Spleen (tissue), 11 donors: Measurements from ENCODE around the gene METAP2. TPM values are rescaled to one million over a fixed set of nuclear protein-coding genes. Genes with fewer than 3 reads are reported as not detected.

Experiments used
- DNase-seq: peaks from one replicate; pipeline ENCODE4 v3.0.0-alpha.2; 2020
- H3K27ac ChIP-seq, 8 donors: fragments of 200-600 bp; sonication (generic) in 7 of 8; 1 replicate in 4 of 8; 2 replicates in 4 of 8; pipeline versions ENCODE4 v1.5.0 to v1.8.0; 2016 to 2021; ENCODE audit warnings: inconsistent platforms in 4 of 8, mild to moderate bottlenecking in 4 of 8, moderate library complexity in 1 of 8
- H3K27me3 ChIP-seq, 7 donors: fragments of 200-600 bp; sonication (generic) in 6 of 7; replicated peaks in 1 of 7; 1 replicate in 4 of 7; 2 replicates in 3 of 7; pipeline versions ENCODE4 v1.5.0 to v1.8.0; 2016 to 2021; ENCODE audit warnings: inconsistent platforms in 3 of 7, mild to moderate bottlenecking in 1 of 7
- H3K36me3 ChIP-seq, 6 donors: fragments of 200-600 bp; sonication (generic) in 5 of 6; 1 replicate in 4 of 6; 2 replicates in 2 of 6; pipeline versions ENCODE4 v1.5.0 to v1.8.0; 2016 to 2021; ENCODE audit warnings: inconsistent platforms in 2 of 6
- H3K4me1 ChIP-seq, 6 donors: fragments of 200-600 bp; sonication (generic) in 5 of 6; 1 replicate in 3 of 6; 2 replicates in 3 of 6; pipeline versions ENCODE4 v1.5.0 to v1.8.0; 2016 to 2021; ENCODE audit warnings: inconsistent platforms in 3 of 6
- H3K4me3 ChIP-seq, 8 donors: fragments of 200-600 bp; sonication (generic) in 7 of 8; 1 replicate in 4 of 8; 2 replicates in 4 of 8; pipeline versions ENCODE4 v1.5.0 to v1.8.0; 2016 to 2021; ENCODE audit warnings: inconsistent platforms in 4 of 8, mild to moderate bottlenecking in 4 of 8, moderate library complexity in 2 of 8
- H3K9me3 ChIP-seq, 8 donors: fragments of 200-600 bp; sonication (generic) in 7 of 8; 1 replicate in 4 of 8; 2 replicates in 4 of 8; pipeline versions ENCODE4 v1.5.0 to v1.8.0; 2016 to 2021; ENCODE audit warnings: inconsistent platforms in 4 of 8
- CTCF ChIP-seq, 11 experiments: fragments of 200-600 bp in 7 of 11; fragments of 450-650 bp in 4 of 11; sonication (generic) in 4 of 11; IDR thresholded peaks in 8 of 11; conservative IDR thresholded peaks in 3 of 11; 1 replicate in 7 of 11; 2 replicates in 4 of 11; pipeline versions ENCODE4 v1.4.0 to v1.8.0; 2016 to 2021; ENCODE audit warnings: antibody characterized with exemption in 11 of 11, inconsistent platforms in 4 of 11, mild to moderate bottlenecking in 1 of 11
- POLR2A ChIP-seq, 3 donors: fragments of 450-650 bp; IDR thresholded peaks; one replicate each; pipeline ENCODE4 v1.5.1; 2017; ENCODE audit warnings: antibody characterized with exemption in 3 of 3, mild to moderate bottlenecking in 1 of 3
- POLR2AphosphoS5 ChIP-seq, 3 donors: sonication (generic); formaldehyde crosslinking; IDR thresholded peaks; one replicate each; pipeline ENCODE4 v1.5.1; 2017; ENCODE audit warnings: antibody characterized with exemption in 3 of 3
- WGBS, 5 donors: extraction: QIAGEN DNeasy Blood & Tissue Kit in 3 of 5; methylation state at CpG; one replicate each; pipeline versions ENCODE4 v1.1.5 to v1.1.7; 2013 to 2018; 5-methylcytosine and 5-hydroxymethylcytosine counted together
- intact Hi-C: fragments of 100-400 bp; cut with DNase I; formaldehyde crosslinking; loops from one replicate; pipeline ENCODE4 v1.15.0; 2023; ENCODE audit warnings: low total_unique reads
- polyA plus RNA-seq, 3 donors: library from polyadenylated mRNA; stranded (reverse); fragments of 200-250 nt; gene quantifications; one replicate each; pipeline ENCODE4 v1.2.1, GENCODE V29; 2013
- total RNA-seq, 7 donors: library from RNA; depleted of rRNA in 3 of 7; stranded (reverse); fragments of >200 nt in 3 of 7; fragmentation: NEBNext Ultra II Directional in 4 of 7; extraction: Animal tissue kit (Norgen Biotek cat#: 25700) in 4 of 7; gene quantifications; one replicate each; pipeline versions ENCODE4 v1.1.0 to v1.2.1, GENCODE V29; 2016 to 2021
- donor health status: healthy with polysubstance abuse.
- donor health status: DM: no; HTN: no; CAD: no; lungs with moderate emphysema.
- donor health status: DM: no; HTN: no; CAD: no.
- donor health status: Bipolar disorder and iron deficiency.
- donor health status: healthy.
- donor health status: DM: no; HTN: no; CAD: no.
- donor health status: DM: yes; HTN: yes; CAD: no.

Gene METAP2
- total and polyA plus RNA-seq, 10 donors = 29.8 to 69.2 (median 45.7) TPM

GRCh38 chr12:95543305-95543704 lies 69.4 kb downstream of the METAP2 start:
- H3K9me3 ChIP-seq = no peaks in the 10 kb centered on the region
- no peak for DNase-seq
- no peak for TF ChIP-seq POLR2A (IDR thresholded peaks at IDR 0.05)
- no peak overlapping the region for H3K4me3 ChIP-seq
- WGBS, 5 donors = 94 to 99% (median 97%) methylated on average over 7 of the region's 7 CpGs
- no peak overlapping the region for H3K27ac ChIP-seq
- H3K27me3 ChIP-seq = peaks cover 0 to 23% (median 1%) of the 10 kb centered on the region in 7 donors
- intact Hi-C loops = no loop called here
- H3K36me3 ChIP-seq = no peaks in the 10 kb centered on the region
- H3K4me1 ChIP-seq = peaks cover 0 to 15% (median 12%) of the 10 kb centered on the region in 6 donors

GRCh38 chr12:95544756-95545155 lies 70.8 kb downstream of the METAP2 start:
- intact Hi-C loops = no loop called here
- H3K27ac ChIP-seq = no peak overlapping the region
- 61 to 70% (median 62%) methylated on average over 3 of the region's 3 CpGs for WGBS, 5 donors
- TF ChIP-seq POLR2AphosphoS5 (IDR thresholded peaks at IDR 0.05) = no peak
- no peak for TF ChIP-seq CTCF (IDR thresholded peaks at IDR 0.05 in 8 of 11, conservative IDR thresholded peaks at IDR 0.05 in 3 of 11)
- no peak for TF ChIP-seq POLR2A (IDR thresholded peaks at IDR 0.05)
- no peak for DNase-seq
- peaks cover 0 to 7% (median 0%) of the 10 kb centered on the region in 8 donors for H3K9me3 ChIP-seq
- H3K36me3 ChIP-seq = no peaks in the 10 kb centered on the region
- H3K27me3 ChIP-seq = peaks cover 0 to 33% (median 10%) of the 10 kb centered on the region in 7 donors
- no peak overlapping the region for H3K4me3 ChIP-seq
- H3K4me1 ChIP-seq = peaks cover 0 to 25% (median 15%) of the 10 kb centered on the region in 6 donors

GRCh38 chr12:95545303-95545702 lies 71.4 kb downstream of the METAP2 start:
- Histone ChIP-seq H3K9me3 (peaks cover 0 to 8% (median 0%) of the 10 kb centered on the region in 8 donors), H3K4me1 (peaks cover 0 to 25% (median 15%) of the 10 kb centered on the region in 6 donors), H3K27me3 (peaks cover 0 to 33% (median 10%) of the 10 kb centered on the region in 7 donors), H3K4me3 (no peak overlapping the region), H3K36me3 (no peaks in the 10 kb centered on the region), H3K27ac (no peak overlapping the region)
- 82 to 88% (median 86%) methylated on average over 4 of the region's 4 CpGs for WGBS, 5 donors
- intact Hi-C loops = no loop called here
- no peak for DNase-seq
- TF ChIP-seq POLR2AphosphoS5 (IDR thresholded peaks at IDR 0.05) = no peak
- no peak for TF ChIP-seq CTCF (IDR thresholded peaks at IDR 0.05 in 8 of 11, conservative IDR thresholded peaks at IDR 0.05 in 3 of 11)
- TF ChIP-seq POLR2A (IDR thresholded peaks at IDR 0.05) = no peak

GRCh38 chr12:95545731-95546490 lies 72.0 kb downstream of the METAP2 start:
- no peak overlapping the region for H3K27ac ChIP-seq
- H3K9me3 ChIP-seq = peaks cover 0 to 8% (median 0%) of the 10 kb centered on the region in 8 donors
- DNase-seq = no peak
- peaks cover 0 to 33% (median 10%) of the 10 kb centered on the region in 7 donors for H3K27me3 ChIP-seq
- TF ChIP-seq CTCF (IDR thresholded peaks at IDR 0.05 in 8 of 11, conservative IDR thresholded peaks at IDR 0.05 in 3 of 11) (no peak), POLR2AphosphoS5 (IDR thresholded peaks at IDR 0.05) (no peak), POLR2A (IDR thresholded peaks at IDR 0.05) (no peak)
- H3K36me3 ChIP-seq = no peaks in the 10 kb centered on the region
- intact Hi-C loops = no loop called here
- H3K4me1 ChIP-seq = peaks cover 0 to 25% (median 15%) of the 10 kb centered on the region in 6 donors
- WGBS, 5 donors = 75 to 87% (median 82%) methylated on average over 8 of the region's 8 CpGs
- H3K4me3 ChIP-seq = no peak overlapping the region
